GM12875 (cell line): ENCODE results near the gene CLDN3.
"Not testable (repeated sequence)": the region's sequence is repeated elsewhere in the genome, so short reads cannot be mapped to it uniquely, and the experiment has no call there.

Experiments used
- H3K4me3 ChIP-seq: one replicate; pipeline ENCODE4 v1.5.1; 2011; ENCODE audit warnings: low read depth, low read length, control low read depth
- TF ChIP-seq, protein P1 (sequence below): IDR thresholded peaks from 2 replicates; pipeline ENCODE4 v1.5.1; 2011; ENCODE audit warnings: low read depth, mild to moderate bottlenecking, control low read depth, inconsistent platforms, low read length, moderate library complexity, borderline replicate concordance; ENCODE audit not compliant: insufficient read depth

The CLDN3 gene

DNA sequence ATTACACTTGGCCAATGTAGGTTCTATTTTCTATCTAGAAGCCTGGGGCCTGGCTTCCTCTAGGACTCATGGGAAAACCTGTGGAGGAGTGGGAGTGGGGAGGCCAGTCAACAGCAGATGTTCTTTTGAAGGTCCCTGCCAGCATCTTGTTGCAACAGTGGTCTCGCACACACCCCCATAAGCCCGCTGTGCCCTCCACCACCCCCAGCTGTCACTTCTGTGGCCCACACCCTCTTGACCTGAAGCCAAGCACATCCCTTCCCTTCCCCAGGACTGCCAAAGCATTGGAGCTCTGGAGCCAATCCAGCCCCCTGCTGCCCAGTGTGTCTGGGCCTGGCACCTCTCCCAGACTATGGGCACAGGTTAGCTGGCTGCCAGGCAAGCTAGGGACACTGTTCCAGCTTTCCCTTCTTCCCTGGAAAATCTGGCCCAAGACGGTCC is 48.7 kb downstream of the CLDN3 start:
- TF ChIP-seq, protein P1, sequence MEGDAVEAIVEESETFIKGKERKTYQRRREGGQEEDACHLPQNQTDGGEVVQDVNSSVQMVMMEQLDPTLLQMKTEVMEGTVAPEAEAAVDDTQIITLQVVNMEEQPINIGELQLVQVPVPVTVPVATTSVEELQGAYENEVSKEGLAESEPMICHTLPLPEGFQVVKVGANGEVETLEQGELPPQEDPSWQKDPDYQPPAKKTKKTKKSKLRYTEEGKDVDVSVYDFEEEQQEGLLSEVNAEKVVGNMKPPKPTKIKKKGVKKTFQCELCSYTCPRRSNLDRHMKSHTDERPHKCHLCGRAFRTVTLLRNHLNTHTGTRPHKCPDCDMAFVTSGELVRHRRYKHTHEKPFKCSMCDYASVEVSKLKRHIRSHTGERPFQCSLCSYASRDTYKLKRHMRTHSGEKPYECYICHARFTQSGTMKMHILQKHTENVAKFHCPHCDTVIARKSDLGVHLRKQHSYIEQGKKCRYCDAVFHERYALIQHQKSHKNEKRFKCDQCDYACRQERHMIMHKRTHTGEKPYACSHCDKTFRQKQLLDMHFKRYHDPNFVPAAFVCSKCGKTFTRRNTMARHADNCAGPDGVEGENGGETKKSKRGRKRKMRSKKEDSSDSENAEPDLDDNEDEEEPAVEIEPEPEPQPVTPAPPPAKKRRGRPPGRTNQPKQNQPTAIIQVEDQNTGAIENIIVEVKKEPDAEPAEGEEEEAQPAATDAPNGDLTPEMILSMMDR, result no peak
- H3K4me3 ChIP-seq, result no peak overlapping the region

DNA sequence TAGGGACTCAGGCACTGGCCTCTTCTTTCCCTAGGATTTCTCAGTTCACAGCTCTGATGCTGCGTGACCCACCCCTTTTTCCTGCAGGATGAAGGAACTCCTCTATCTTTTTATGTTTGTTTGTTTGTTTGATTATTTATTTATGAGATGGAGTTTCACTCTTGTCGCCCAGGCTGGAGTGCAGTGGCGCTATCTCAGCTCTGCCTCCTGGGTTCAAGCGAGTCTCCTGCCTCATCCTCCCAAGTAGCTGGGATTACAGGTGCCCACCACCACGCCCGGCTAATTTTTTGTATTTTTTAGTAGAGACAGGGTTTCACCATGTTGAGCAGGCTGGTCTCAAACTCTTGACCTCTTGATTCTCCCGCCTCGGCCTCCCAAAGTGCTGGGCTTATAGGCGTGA is 49.6 kb downstream of the CLDN3 start:
- H3K4me3 ChIP-seq, result not testable (repeated sequence)

DNA sequence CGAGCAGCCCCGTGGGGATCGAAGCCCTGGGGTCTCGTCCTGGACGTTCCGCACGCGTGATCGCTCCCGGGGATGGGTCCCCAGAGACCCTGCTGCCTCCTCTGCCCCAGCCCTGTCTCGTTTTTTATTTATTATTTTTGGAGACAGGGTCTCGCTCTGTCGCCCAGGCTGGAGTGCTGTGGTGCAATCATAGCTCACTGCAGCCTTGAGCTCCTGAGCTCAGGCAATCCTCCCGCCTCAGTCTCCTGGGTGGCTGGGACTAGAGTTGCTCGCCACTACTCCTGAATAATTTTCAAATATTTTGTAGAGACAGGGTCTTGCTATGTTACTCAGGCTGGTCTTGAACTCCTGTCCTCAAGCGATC is 50.3 kb downstream of the CLDN3 start:
- H3K4me3 ChIP-seq, result no peak overlapping the region

More for the DNA sequence above, 50.3 kb downstream of the CLDN3 start:
- TF ChIP-seq, protein P1, result no peak
